Measurements from ENCODE around the gene BRPF1.

BRPF1 gene

GRCh38 chr3:9701711-9702110 lies 29.8 kb upstream of the BRPF1 start:
- DNase-seq: no peak

GRCh38 chr3:9703240-9703639 lies 28.3 kb upstream of the BRPF1 start:
- DNase-seq: no peak

DNA sequence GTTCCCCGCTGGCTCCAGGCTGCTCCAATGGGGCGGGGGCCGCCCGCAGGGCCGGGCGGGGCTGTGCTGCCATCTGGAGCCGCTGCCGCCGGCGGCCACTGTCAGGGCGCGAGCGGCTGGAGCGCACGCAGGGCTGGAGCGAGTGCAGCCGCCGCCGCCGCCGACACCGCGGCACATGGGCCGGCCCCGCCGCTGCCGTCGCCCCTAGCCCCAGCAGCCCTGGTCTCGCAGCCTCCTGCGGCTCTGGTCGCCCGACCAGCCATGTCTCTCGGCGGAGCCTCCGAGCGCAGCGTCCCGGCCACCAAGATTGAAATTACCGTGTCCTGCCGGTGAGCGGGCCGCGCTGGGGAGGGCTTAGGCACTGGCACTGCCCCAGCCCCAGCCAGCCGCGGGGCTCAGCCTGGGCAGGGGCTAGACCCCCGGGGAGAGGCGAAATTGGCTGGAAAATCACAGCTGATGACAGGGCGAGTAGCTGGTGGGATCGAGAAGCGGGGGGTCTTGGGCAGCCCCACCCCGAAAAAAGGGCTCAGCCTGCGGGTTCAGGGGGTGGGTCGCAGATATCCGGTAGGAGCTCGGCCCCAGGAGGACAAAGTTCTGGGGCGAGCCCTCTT lies 27.7 kb upstream of the BRPF1 start, which contains the start of gene CPNE9:
CPNE9 (plus strand) TSS at position 98 of the 611 bp plus-strand sequence; CDS start at position 262, 164 bp downstream.
- no peak for DNase-seq

GRCh38 chr3:9704347-9705322 lies 26.9 kb upstream of the BRPF1 start:
- DNase-seq: no peak

- no peak for DNase-seq
Observed at GRCh38 chr3:9710174-9710739, 21.3 kb upstream of the BRPF1 start.

- DNase-seq: no peak
Observed at GRCh38 chr3:9712415-9712814, 19.1 kb upstream of the BRPF1 start.

DNA sequence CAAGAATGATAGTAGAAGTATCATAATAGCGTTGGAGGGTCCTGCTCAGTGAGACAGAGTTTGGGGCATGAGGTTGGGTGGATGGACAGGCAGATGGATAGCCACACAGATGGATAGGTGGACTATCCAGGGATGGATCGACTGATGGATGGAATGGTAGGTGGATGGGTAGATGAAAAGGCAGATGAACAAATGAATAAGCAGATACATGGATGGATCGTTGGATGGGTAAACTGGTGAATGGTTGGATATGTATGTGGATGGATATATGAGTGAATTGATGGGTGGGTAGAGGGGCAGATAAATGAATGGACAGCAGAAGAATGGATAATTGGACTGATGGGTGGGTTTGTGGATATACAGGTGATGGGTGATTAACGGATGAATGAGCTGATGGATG lies 18.4 kb upstream of the BRPF1 start:
- no peak for DNase-seq

GRCh38 chr3:9715136-9715535 lies 16.4 kb upstream of the BRPF1 start:
- peak; percentile 47 for DNase-seq

GRCh38 chr3:9715764-9716437 lies 15.6 kb upstream of the BRPF1 start:
- DNase-seq: peak; percentile 88

- DNase-seq: no peak
Observed at GRCh38 chr3:9716801-9717555, 14.6 kb upstream of the BRPF1 start.

- no peak for DNase-seq
Observed at GRCh38 chr3:9717563-9717962, 14.0 kb upstream of the BRPF1 start.

DNA sequence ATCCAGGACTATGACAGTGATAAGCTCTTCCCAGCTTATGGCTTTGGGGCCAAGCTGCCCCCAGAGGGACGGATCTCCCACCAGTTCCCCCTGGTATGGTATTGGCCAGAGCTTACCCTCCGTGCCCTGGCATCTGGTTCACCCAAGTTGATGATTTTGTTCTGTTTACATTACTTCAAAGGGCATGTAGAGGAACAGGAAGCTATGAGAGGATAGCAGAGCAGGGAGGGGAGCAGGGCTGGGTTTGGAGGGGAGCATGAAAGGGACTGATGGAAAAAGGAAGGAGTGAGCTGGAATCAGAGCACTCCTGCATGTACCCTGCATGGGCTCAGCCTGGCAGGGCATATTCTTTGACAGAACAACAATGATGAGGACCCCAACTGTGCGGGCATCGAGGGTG lies 13.4 kb upstream of the BRPF1 start:
- no peak for DNase-seq

DNA sequence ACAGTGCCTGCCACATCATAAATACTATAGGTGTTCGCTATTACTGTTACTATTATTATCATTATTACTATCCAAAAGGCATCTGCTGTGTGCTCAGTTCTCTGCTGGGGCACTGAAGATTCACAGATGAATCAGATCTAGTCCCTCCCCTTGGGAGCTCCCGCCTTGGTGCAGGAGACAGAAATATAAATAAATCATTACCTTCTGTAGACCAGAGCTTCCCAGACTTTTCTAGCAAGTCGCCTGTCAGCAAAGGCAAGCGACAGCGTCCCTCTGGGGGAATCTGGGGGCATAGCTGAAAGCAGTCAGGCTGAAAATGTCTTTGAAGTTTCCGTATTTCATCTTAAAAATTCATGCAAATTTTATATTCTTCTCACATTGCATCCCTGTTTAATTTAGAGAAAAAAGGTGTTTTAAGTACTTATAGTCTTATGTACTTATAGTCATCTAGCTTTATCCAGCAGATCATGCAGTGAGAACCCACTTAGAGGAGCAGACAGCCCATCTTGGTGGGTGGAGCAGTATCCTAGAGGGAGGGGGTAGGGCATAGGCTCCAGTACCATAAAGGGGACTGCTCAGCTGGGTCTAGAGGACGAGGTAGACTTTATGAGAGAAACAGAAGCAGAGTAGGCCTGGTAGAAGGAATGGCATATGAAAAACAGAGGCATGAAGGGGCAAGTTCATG lies 10.4 kb upstream of the BRPF1 start:
- DNase-seq: no peak

GRCh38 chr3:9721700-9722060 lies 9.9 kb upstream of the BRPF1 start:
- no peak for DNase-seq

DNA sequence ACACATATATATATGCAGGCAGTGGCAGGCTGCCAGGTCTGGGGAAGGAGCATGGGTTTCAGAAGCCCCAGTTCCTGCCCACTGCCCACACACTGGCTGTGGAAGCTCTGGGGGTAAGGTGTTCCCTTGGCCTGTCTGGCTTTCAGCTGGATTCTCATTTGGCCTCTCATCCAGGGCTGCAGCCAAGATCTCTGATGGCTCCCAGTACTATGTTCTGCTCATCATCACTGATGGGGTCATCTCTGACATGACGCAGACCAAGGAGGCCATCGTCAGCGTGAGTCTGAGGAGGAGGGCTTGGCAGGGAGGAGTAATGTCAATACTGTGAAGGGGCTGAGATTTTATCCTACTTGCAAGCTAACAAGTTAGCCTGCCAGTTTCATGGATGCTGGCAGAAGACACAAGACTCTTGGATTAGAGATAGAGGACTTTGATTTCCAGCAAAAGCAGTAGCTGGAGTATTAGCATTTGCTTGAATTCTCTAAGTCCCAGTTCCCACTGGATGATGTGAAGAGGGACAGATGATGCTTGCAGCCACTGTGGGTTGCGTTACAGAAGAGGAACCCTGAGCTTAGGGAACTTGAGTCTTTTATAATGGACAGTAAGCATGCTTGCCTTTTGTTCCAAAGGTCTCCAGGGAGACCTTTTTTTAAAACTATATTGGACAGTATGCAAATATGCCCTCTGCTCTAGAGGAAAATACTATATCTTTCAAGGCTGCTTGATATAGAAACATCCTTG lies 5.6 kb upstream of the BRPF1 start:
- DNase-seq: no peak

DNA sequence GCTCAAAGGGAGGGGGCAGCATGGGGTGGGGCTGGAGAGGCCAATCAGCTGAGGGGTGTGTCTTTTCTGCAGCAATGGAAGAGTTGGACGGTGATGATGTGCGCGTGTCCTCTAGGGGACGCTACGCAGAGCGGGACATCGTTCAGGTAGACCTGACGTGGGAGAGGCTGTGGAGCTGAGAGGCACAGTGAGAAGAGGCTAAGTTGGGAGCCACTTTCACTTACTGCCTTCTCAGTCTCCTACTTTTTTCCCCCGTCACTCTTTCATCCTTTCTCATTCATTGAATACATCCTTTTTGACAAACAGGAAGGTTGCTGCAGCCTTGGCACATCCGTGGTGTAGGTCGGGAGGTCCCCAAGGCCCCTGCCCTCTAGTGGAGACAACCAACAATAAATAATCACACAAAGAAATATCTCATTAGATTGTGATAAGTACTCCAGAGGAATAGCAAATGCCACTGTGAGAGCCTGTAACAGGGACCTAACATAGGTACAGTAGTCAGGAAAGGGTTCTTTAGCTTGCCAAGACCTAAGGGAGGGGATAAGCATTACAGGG lies 4.4 kb upstream of the BRPF1 start:
- no peak for DNase-seq

DNA sequence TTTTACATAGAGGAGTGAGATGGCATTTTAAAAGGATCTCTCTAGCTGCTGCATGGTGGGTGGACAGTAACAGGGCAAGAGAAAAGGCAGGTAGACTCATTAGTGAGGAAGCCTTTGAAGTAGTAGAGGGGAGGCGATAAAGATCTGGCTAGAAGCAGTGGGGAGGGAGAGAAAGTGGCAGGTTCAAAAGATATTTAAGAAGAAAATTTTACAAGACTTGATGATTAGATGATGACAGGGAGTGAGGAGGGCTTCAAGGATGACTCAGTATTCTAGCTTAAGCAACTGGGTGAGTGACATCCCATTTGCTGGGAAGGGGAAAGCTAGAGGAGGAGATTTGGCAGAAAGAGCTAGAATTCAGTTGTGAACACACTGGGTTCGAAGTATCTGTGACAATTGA lies 3.8 kb upstream of the BRPF1 start:
- DNase-seq: peak; percentile 28

DNA sequence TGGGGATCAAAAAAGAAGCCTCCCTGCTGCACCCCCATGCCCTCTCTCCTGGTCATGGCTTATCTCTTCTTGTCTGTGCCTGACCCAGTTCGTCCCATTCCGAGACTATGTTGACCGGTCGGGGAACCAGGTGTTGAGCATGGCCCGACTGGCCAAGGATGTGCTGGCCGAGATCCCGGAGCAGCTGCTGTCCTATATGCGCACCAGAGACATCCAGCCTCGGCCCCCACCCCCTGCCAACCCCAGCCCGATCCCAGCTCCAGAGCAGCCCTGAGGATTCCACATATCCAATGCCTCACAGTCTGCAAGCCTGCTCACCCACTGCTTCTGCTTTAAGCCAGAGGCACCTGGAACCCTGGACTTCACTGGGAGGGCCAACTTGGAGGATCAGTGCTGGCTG lies 2.1 kb upstream of the BRPF1 start:
- no peak for DNase-seq

DNA sequence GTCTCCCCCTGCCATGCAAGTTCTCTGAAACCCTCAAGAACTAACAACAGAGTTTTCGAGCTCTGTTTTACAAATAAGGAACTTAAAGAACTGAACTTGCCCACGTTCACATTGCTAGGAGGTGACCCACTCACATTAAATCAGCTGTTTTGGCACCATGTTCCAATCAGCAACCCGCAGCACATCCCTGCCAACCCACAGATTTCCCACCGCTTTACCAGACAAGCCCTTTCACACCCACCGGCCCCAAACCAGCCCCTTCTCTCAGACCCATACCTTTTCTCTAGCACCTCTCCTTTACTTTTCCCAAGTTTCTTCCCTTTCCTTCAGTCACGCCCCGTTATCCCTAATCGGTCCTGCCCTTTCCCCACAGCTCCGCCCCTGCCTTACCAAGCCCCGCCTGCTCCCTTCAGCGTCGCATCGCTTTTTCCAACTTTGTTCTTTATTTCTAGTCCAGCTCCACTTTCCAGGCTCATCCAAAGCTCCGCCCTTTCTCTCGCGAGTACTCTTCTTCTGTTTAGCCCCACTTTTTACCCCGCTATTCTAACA lies 804 bp upstream of the BRPF1 start:
- DNase-seq: no peak

DNA sequence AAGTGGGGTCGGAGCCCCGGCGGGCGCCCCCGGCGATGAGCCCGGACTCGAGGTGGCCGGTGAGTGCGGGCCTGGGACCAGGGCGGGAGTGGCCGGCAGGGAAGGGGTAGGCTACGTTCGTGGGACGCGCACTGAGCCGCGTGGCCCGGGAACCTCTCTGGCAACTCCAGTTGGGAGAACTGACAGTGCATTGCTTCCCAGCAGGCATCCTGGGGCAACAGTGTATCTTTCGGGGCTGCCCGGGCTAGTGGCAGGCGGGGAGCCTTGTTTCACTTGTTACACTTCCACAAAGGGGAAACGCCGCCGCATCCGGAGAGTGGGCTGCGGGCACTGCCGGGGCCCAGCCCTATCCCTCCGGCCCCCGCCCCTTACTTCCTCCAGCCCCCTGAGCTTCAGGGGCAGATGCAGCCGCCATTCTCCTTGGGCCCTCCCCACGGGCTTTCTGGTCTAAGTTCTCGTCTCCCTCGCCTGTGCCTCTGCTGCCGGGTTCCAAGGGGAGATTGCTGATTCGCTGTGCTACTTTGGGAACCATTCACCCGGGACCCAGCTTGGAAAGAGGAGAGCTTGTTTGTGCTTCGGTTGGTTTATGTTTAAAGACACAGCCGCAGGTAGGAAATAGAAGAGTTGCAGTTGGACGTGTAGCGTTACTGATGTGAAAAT lies 675 bp downstream of the BRPF1 start:
- DNase-seq: no peak
